ENCODE measurements around the gene NRIP2.
A peak's percentile ranks its signal among the peaks of the same experiment; 100 is the strongest.

NRIP2 gene

DNA sequence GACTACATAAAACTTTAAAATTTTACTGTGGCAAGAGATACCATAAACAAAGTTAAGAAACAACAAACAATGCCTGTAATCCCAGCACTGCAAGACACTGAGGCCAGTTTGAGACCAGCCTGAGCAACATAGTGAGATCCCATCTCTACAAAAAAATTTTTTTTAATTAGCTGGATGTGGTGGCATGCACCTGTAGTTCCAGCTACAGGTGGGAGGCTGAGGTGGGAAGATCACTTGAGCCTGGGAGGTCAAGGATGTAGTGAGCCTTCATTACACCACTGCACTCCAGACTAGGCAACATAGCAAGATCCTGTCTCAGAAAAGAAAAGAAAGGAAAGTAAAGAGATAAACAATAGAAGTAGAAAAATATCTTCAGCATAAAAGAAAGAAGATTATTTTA, 25.3 kb upstream of the NRIP2 start:
- H3K27me3 ChIP-seq (replicated peaks; ENCODE audit: control insufficient read depth, insufficient read depth, low read length), result no peaks in the 10 kb centered on the region
- no peak overlapping the region for H3K4me3 ChIP-seq (ENCODE audit: low read length)
- no peak overlapping the region for H3K9ac ChIP-seq (ENCODE audit: low read length)
- no peaks in the 10 kb centered on the region for H3K9me3 ChIP-seq (ENCODE audit: control insufficient read depth, low read length)
- no peaks in the 10 kb centered on the region for H3K36me3 ChIP-seq (ENCODE audit: control insufficient read depth, insufficient read depth, low read length, severe bottlenecking)
- H3K4me1 ChIP-seq (ENCODE audit: control insufficient read depth, insufficient read depth, low read length), result peaks cover 4% of the 10 kb centered on the region
- DNase-seq (ENCODE audit: low read depth), result no peak

DNA sequence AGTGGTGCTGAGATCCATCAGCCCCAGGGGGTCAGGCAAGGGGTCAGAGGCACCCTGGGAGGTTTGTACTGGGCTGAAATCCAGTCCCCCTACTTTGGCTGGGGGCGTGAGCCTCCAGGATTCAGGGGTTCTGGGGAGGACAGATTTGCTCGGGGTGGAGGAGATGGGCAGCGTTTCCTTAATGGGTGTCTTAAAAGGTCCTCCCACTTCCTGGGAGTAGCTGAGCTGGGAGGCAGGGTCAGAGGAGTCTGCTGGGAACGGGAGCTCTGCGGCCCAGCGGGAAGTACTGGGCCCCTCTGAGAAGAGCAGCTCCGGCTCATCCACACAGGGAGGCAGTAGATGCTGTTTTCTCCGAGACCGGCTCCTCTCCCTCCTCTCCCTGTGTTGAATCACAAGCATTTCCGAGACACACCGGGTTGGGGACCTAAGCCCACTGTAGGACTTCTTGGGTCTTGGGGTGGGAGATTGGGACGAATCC, 24.1 kb upstream of the NRIP2 start:
- Histone ChIP-seq H3K27me3 (replicated peaks; ENCODE audit: control insufficient read depth, insufficient read depth, low read length) (no peaks in the 10 kb centered on the region), H3K36me3 (ENCODE audit: control insufficient read depth, insufficient read depth, low read length, severe bottlenecking) (no peaks in the 10 kb centered on the region), H3K9me3 (ENCODE audit: control insufficient read depth, low read length) (no peaks in the 10 kb centered on the region), H3K4me1 (ENCODE audit: control insufficient read depth, insufficient read depth, low read length) (peaks cover 4% of the 10 kb centered on the region), H3K4me3 (ENCODE audit: low read length) (no peak overlapping the region), H3K9ac (ENCODE audit: low read length) (no peak overlapping the region)
- no peak for DNase-seq (ENCODE audit: low read depth)

GRCh38 chr12:2858334-2858733, 23.5 kb upstream of the NRIP2 start:
- Histone ChIP-seq H3K9ac (ENCODE audit: low read length) (no peak overlapping the region), H3K36me3 (ENCODE audit: control insufficient read depth, insufficient read depth, low read length, severe bottlenecking) (no peaks in the 10 kb centered on the region), H3K27me3 (replicated peaks; ENCODE audit: control insufficient read depth, insufficient read depth, low read length) (no peaks in the 10 kb centered on the region), H3K9me3 (ENCODE audit: control insufficient read depth, low read length) (no peaks in the 10 kb centered on the region), H3K4me1 (ENCODE audit: control insufficient read depth, insufficient read depth, low read length) (peaks cover 4% of the 10 kb centered on the region), H3K4me3 (ENCODE audit: low read length) (no peak overlapping the region)
- DNase-seq (ENCODE audit: low read depth), result no peak

GRCh38 chr12:2857576-2857975, 22.7 kb upstream of the NRIP2 start:
- Histone ChIP-seq H3K4me1 (ENCODE audit: control insufficient read depth, insufficient read depth, low read length) (peaks cover 7% of the 10 kb centered on the region), H3K4me3 (ENCODE audit: low read length) (no peak overlapping the region)
- no peak for DNase-seq (ENCODE audit: low read depth)

DNA sequence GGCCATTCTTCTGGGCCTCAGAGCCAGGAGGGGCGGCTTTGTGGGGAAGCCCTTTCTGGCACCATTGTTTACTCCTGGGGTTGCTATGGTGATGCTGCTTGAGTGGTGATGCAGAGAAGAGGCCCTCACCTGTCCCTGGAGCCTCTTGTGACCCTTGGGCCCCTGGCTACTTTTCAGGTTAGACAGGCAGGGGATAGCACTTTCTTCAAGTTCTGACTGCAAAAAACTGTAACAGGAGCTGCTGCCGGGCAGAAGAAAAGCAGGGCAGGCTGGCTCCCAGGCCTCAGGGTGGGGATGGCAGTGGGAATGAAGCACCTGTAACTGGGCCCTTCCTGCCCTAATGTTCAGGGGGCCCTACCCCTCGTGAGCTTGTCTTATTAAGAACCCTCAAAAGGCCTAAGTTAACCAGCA, 22.2 kb upstream of the NRIP2 start, which contains the start of gene TEX52:
TEX52 (minus strand) TSS at position 19 of the 411 bp plus-strand sequence; CDS start at position 6, 13 bp downstream.
- Histone ChIP-seq H3K27me3 (replicated peaks; ENCODE audit: control insufficient read depth, insufficient read depth, low read length) (no peaks in the 10 kb centered on the region), H3K4me1 (ENCODE audit: control insufficient read depth, insufficient read depth, low read length) (peaks cover 7% of the 10 kb centered on the region), H3K36me3 (ENCODE audit: control insufficient read depth, insufficient read depth, low read length, severe bottlenecking) (no peaks in the 10 kb centered on the region), H3K9ac (ENCODE audit: low read length) (no peak within 1 kb of the TSS), H3K9me3 (ENCODE audit: control insufficient read depth, low read length) (no peaks in the 10 kb centered on the region), H3K4me3 (ENCODE audit: low read length) (no peak within 1 kb of the TSS)
- no peak for DNase-seq (ENCODE audit: low read depth)

More at GRCh38 chr12:2857576-2857975, 22.7 kb upstream of the NRIP2 start:
- Histone ChIP-seq H3K27me3 (replicated peaks; ENCODE audit: control insufficient read depth, insufficient read depth, low read length) (no peaks in the 10 kb centered on the region), H3K9ac (ENCODE audit: low read length) (no peak overlapping the region), H3K9me3 (ENCODE audit: control insufficient read depth, low read length) (no peaks in the 10 kb centered on the region), H3K36me3 (ENCODE audit: control insufficient read depth, insufficient read depth, low read length, severe bottlenecking) (no peaks in the 10 kb centered on the region)

- Histone ChIP-seq H3K4me3 (ENCODE audit: low read length) (no peak overlapping the region), H3K27me3 (replicated peaks; ENCODE audit: control insufficient read depth, insufficient read depth, low read length) (no peaks in the 10 kb centered on the region), H3K4me1 (ENCODE audit: control insufficient read depth, insufficient read depth, low read length) (peaks cover 7% of the 10 kb centered on the region), H3K9ac (ENCODE audit: low read length) (no peak overlapping the region), H3K36me3 (ENCODE audit: control insufficient read depth, insufficient read depth, low read length, severe bottlenecking) (no peaks in the 10 kb centered on the region), H3K9me3 (ENCODE audit: control insufficient read depth, low read length) (no peaks in the 10 kb centered on the region)
- DNase-seq (ENCODE audit: low read depth), result no peak
Observed at GRCh38 chr12:2856051-2856450, 21.2 kb upstream of the NRIP2 start.

GRCh38 chr12:2855546-2855945, 20.7 kb upstream of the NRIP2 start:
- no peaks in the 10 kb centered on the region for H3K27me3 ChIP-seq (replicated peaks; ENCODE audit: control insufficient read depth, insufficient read depth, low read length)
- no peaks in the 10 kb centered on the region for H3K36me3 ChIP-seq (ENCODE audit: control insufficient read depth, insufficient read depth, low read length, severe bottlenecking)
- no peak overlapping the region for H3K4me3 ChIP-seq (ENCODE audit: low read length)
- DNase-seq (ENCODE audit: low read depth), result no peak
- H3K9ac ChIP-seq (ENCODE audit: low read length), result no peak overlapping the region
- H3K9me3 ChIP-seq (ENCODE audit: control insufficient read depth, low read length), result no peaks in the 10 kb centered on the region
- peaks cover 7% of the 10 kb centered on the region for H3K4me1 ChIP-seq (ENCODE audit: control insufficient read depth, insufficient read depth, low read length)

DNA sequence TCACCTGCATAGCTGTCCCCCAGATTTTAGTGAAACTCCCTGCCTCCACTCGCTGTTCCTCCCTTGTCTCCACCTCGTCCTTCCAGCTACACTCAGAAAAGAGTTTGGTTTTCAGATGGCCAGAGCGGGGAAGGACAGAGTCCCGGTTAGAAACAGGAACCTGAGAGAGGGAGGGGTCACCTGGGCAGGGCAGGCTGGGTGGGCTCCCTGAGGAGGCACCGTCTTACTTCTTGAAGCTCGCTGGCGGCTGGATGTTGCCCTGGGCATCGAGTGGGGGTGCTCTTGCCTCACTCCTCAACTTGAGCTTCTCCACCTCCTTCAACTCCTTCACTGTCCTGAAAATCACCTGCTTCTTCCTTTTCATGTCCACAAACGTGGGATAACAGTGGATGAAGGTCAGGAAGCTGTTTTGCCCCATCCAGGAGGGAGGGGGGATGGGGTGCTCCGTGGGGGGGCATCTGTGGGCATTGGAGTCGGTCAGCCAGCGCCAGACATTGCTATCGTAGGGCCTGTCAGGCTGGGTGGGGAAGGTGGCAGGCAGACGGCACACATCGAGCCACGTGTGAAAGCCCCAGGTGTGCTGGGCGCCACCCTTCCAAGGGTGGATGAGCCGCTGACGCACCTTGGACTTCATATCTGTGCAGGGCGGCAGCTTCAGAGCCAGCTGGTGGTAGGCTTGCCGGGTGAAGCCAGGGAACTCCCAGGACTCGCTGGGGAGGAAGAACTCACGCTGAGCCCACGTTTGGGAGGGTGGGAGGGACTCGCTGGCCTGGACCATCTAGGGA, 20.0 kb upstream of the NRIP2 start:
- H3K9ac ChIP-seq (ENCODE audit: low read length), result no peak overlapping the region
- H3K9me3 ChIP-seq (ENCODE audit: control insufficient read depth, low read length), result no peaks in the 10 kb centered on the region
- H3K27me3 ChIP-seq (replicated peaks; ENCODE audit: control insufficient read depth, insufficient read depth, low read length), result no peaks in the 10 kb centered on the region

GRCh38 chr12:2853626-2854025, 18.8 kb upstream of the NRIP2 start:
- H3K9me3 ChIP-seq (ENCODE audit: control insufficient read depth, low read length), result no peaks in the 10 kb centered on the region
- no peak overlapping the region for H3K9ac ChIP-seq (ENCODE audit: low read length)
- no peaks in the 10 kb centered on the region for H3K27me3 ChIP-seq (replicated peaks; ENCODE audit: control insufficient read depth, insufficient read depth, low read length)
- no peaks in the 10 kb centered on the region for H3K36me3 ChIP-seq (ENCODE audit: control insufficient read depth, insufficient read depth, low read length, severe bottlenecking)
- H3K4me3 ChIP-seq (ENCODE audit: low read length), result no peak overlapping the region
- H3K4me1 ChIP-seq (ENCODE audit: control insufficient read depth, insufficient read depth, low read length), result peaks cover 18% of the 10 kb centered on the region
- peak; percentile 93 for DNase-seq (ENCODE audit: low read depth)

More for the DNA sequence above, 20.0 kb upstream of the NRIP2 start:
- Histone ChIP-seq H3K4me1 (ENCODE audit: control insufficient read depth, insufficient read depth, low read length) (peaks cover 11% of the 10 kb centered on the region), H3K4me3 (ENCODE audit: low read length) (no peak overlapping the region), H3K36me3 (ENCODE audit: control insufficient read depth, insufficient read depth, low read length, severe bottlenecking) (no peaks in the 10 kb centered on the region)
- DNase-seq (ENCODE audit: low read depth), result no peak

GRCh38 chr12:2851931-2852330, 17.1 kb upstream of the NRIP2 start:
- peaks cover 15% of the 10 kb centered on the region for H3K4me1 ChIP-seq (ENCODE audit: control insufficient read depth, insufficient read depth, low read length)
- no peaks in the 10 kb centered on the region for H3K9me3 ChIP-seq (ENCODE audit: control insufficient read depth, low read length)
- H3K36me3 ChIP-seq (ENCODE audit: control insufficient read depth, insufficient read depth, low read length, severe bottlenecking), result no peaks in the 10 kb centered on the region
- H3K4me3 ChIP-seq (ENCODE audit: low read length), result no peak overlapping the region
- no peaks in the 10 kb centered on the region for H3K27me3 ChIP-seq (replicated peaks; ENCODE audit: control insufficient read depth, insufficient read depth, low read length)
- no peak for DNase-seq (ENCODE audit: low read depth)
- no peak overlapping the region for H3K9ac ChIP-seq (ENCODE audit: low read length)

DNA sequence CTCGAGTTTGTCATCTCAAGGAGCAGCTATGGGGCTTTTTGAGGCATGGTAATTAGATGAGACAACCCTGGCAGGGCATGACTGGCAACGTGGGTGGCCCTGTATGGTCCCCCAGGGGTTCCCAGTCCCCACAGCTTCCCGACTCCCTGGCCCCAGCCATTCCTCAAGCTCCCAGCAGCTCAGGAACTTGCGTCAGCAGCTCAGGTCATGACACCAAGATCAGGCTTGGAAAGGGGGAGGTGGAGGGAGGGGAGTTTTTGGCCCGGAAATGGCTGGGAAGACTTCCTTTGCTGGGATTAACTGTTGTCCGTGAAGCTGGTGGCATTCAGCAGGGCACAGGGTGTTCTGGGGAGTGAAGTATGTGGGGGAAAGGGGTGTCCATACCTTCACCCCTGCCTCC, 10.4 kb upstream of the NRIP2 start:
- H3K9ac ChIP-seq (ENCODE audit: low read length), result no peak overlapping the region
- no peak overlapping the region for H3K4me3 ChIP-seq (ENCODE audit: low read length)
- H3K36me3 ChIP-seq (ENCODE audit: control insufficient read depth, insufficient read depth, low read length, severe bottlenecking), result no peaks in the 10 kb centered on the region
- no peak for DNase-seq (ENCODE audit: low read depth)
- no peaks in the 10 kb centered on the region for H3K9me3 ChIP-seq (ENCODE audit: control insufficient read depth, low read length)
- H3K27me3 ChIP-seq (replicated peaks; ENCODE audit: control insufficient read depth, insufficient read depth, low read length), result no peaks in the 10 kb centered on the region
- peaks cover 12% of the 10 kb centered on the region for H3K4me1 ChIP-seq (ENCODE audit: control insufficient read depth, insufficient read depth, low read length)
